ENCODE measurements around the gene SYT5. TPM values are rescaled to one million over a fixed set of nuclear protein-coding genes. Genes with fewer than 3 reads are reported as not detected.
"Not testable (repeated sequence)": the region's sequence is repeated elsewhere in the genome, so short reads cannot be mapped to it uniquely, and the experiment has no call there.

Gene SYT5
- total RNA-seq, 2 experiments from 2014 or later: 0.84 TPM; not detected in 1

- Histone ChIP-seq H4K20me1 (ENCODE audit: insufficient read depth, low read length) (no peaks in the 10 kb centered on the region), H3K4me2 (ENCODE audit: low read length) (peak overlapping the region; percentile 78), H3K4me1 (ENCODE audit: insufficient read depth, low read length, poor library complexity, severe bottlenecking) (peaks cover 25% of the 10 kb centered on the region), H3K9me3 (ENCODE audit: low read length) (no peaks in the 10 kb centered on the region), H3K27ac (ENCODE audit: low read depth, low read length, poor library complexity, severe bottlenecking) (peak overlapping the region; percentile 37), H3K79me2 (ENCODE audit: insufficient read depth, low read depth, low read length) (no peaks in the 10 kb centered on the region), H3K9me2 (ENCODE audit: insufficient read depth, low read length) (no peaks in the 10 kb centered on the region), H3K36me3 (ENCODE audit: insufficient read depth, low read length) (no peaks in the 10 kb centered on the region), H2AFZ (ENCODE audit: low read length) (peak overlapping the region; percentile 87), H3K4me3 (ENCODE audit: low read depth, low read length, poor library complexity, severe bottlenecking) (peak overlapping the region; percentile 70)
- BruUV-seq (replicated peaks): no TSS peak
- DNase-seq (ENCODE audit: low spot score): no peak
- intact Hi-C loops (cut with micrococcal nuclease; ENCODE audit: unreplicated experiment): loop anchor here (5.0 kb wide), 1 partner anchor 109 kb away; the partner anchor contains the start of genes BRSK1 and HSPBP1
- POLR2A ChIA-PET: interaction anchor here (0.7 kb wide), 1 partner anchor 126 kb away, joined by 3 read pairs; no protein-coding TSS in a partner anchor
- CTCF ChIA-PET (ENCODE audit: unreplicated experiment): no interaction called here
- TF ChIP-seq EZH2phosphoT487 (IDR thresholded peaks at IDR 0.05; ENCODE audit: borderline replicate concordance, low read depth, low read length): no peak
- TF ChIP-seq CTCF (conservative IDR thresholded peaks at IDR 0.05; ENCODE audit: low read length): no peak
Observed at GRCh38 chr19:55173186-55173713, 6.8 kb downstream of the SYT5 start.

- Histone ChIP-seq H3K4me2 (ENCODE audit: low read length) (peak overlapping the region; percentile 78; the same call in 1 of the 2 replicates), H3K4me3 (ENCODE audit: low read depth, low read length, poor library complexity, severe bottlenecking) (no peak overlapping the region), H3K36me3 (ENCODE audit: insufficient read depth, low read length) (no peaks in the 10 kb centered on the region), H2AFZ (ENCODE audit: low read length) (no peak overlapping the region), H3K9me2 (ENCODE audit: insufficient read depth, low read length) (no peaks in the 10 kb centered on the region), H3K9me3 (ENCODE audit: low read length) (no peaks in the 10 kb centered on the region), H3K27ac (ENCODE audit: low read depth, low read length, poor library complexity, severe bottlenecking) (no peak overlapping the region), H4K20me1 (ENCODE audit: insufficient read depth, low read length) (no peaks in the 10 kb centered on the region), H3K79me2 (ENCODE audit: insufficient read depth, low read depth, low read length) (no peaks in the 10 kb centered on the region), H3K4me1 (ENCODE audit: insufficient read depth, low read length, poor library complexity, severe bottlenecking) (peaks cover 23% of the 10 kb centered on the region)
- DNase-seq (ENCODE audit: low spot score): no peak
- intact Hi-C loops (cut with micrococcal nuclease; ENCODE audit: unreplicated experiment): loop anchor here (5.0 kb wide), 1 partner anchor 110 kb away; the partner anchor contains the start of genes BRSK1 and HSPBP1
- ChIA-PET CTCF (ENCODE audit: unreplicated experiment) (no interaction called here), POLR2A (interaction anchor here (0.7 kb wide), 1 partner anchor 125 kb away, joined by 3 read pairs; no protein-coding TSS in a partner anchor)
- BruUV-seq (replicated peaks): no TSS peak
- TF ChIP-seq CTCF (conservative IDR thresholded peaks at IDR 0.05; ENCODE audit: low read length) (no peak), EZH2phosphoT487 (IDR thresholded peaks at IDR 0.05; ENCODE audit: borderline replicate concordance, low read depth, low read length) (no peak)
Observed at GRCh38 chr19:55172741-55173140, 7.3 kb downstream of the SYT5 start.

GRCh38 chr19:55172318-55172717 is 7.8 kb downstream of the SYT5 start:
- H2AFZ ChIP-seq (ENCODE audit: low read length); CTCF ChIA-PET (ENCODE audit: unreplicated experiment); BruUV-seq (replicated peaks); H3K79me2 ChIP-seq (ENCODE audit: insufficient read depth, low read depth, low read length); H3K4me2 ChIP-seq (ENCODE audit: low read length); H3K27ac ChIP-seq (ENCODE audit: low read depth, low read length, poor library complexity, severe bottlenecking); H3K4me3 ChIP-seq (ENCODE audit: low read depth, low read length, poor library complexity, severe bottlenecking); DNase-seq (ENCODE audit: low spot score); H3K9me2 ChIP-seq (ENCODE audit: insufficient read depth, low read length); H3K9me3 ChIP-seq (ENCODE audit: low read length); H3K36me3 ChIP-seq (ENCODE audit: insufficient read depth, low read length); H4K20me1 ChIP-seq (ENCODE audit: insufficient read depth, low read length); POLR2A ChIA-PET: not testable (repeated sequence)
- peaks cover 24% of the 10 kb centered on the region for H3K4me1 ChIP-seq (ENCODE audit: insufficient read depth, low read length, poor library complexity, severe bottlenecking)
- intact Hi-C loops (cut with micrococcal nuclease; ENCODE audit: unreplicated experiment): loop anchor here (5.0 kb wide), 1 partner anchor 110 kb away; the partner anchor contains the start of genes BRSK1 and HSPBP1

Measured in OCI-LY7 (cell line).